WERI-Rb-1 (cell line): ENCODE results near the gene FXYD5.
"Not testable (repeated sequence)": the region's sequence is repeated elsewhere in the genome, so short reads cannot be mapped to it uniquely, and the experiment has no call there.

Experiments
- DNase-seq: peaks from one replicate; pipeline ENCODE4 v3.0.0-alpha.2; 2020
- H3K27ac ChIP-seq: fragments of 250-450 bp; sonication (Bioruptor Pico); 2 replicates; pipeline ENCODE4 v1.5.1; 2020; ENCODE audit warnings: mild to moderate bottlenecking, moderate library complexity
- H3K27me3 ChIP-seq: fragments of 250-450 bp; sonication (Bioruptor Pico); 2 replicates; pipeline ENCODE4 v1.5.1; 2021; ENCODE audit warnings: mild to moderate bottlenecking, low read depth, moderate library complexity; ENCODE audit not compliant: insufficient read depth, severe bottlenecking
- H3K36me3 ChIP-seq: fragments of 250-450 bp; sonication (Bioruptor Pico); 2 replicates; pipeline ENCODE4 v1.5.1; 2020; ENCODE audit warnings: mild to moderate bottlenecking, moderate library complexity
- H3K4me3 ChIP-seq: 2 replicates; pipeline ENCODE4 v1.5.1; 2011; ENCODE audit warnings: low read depth, mild to moderate bottlenecking, control low read depth, low read length
- H3K9me3 ChIP-seq: fragments of 250-450 bp; sonication (Bioruptor Pico); 2 replicates; pipeline ENCODE4 v1.5.1; 2021; ENCODE audit warnings: mild to moderate bottlenecking, moderate library complexity; ENCODE audit not compliant: severe bottlenecking
- CTCF ChIP-seq: IDR thresholded peaks from 2 replicates; pipeline ENCODE4 v1.5.1; 2011; ENCODE audit warnings: low read depth, mild to moderate bottlenecking, control low read depth, inconsistent platforms, low read length

The FXYD5 gene

GRCh38 chr19:35149463-35149862 lies 5.1 kb upstream of the FXYD5 start:
- Histone ChIP-seq H3K4me3 (no peak overlapping the region), H3K27ac (no peak overlapping the region), H3K9me3 (no peaks in the 10 kb centered on the region), H3K36me3 (no peaks in the 10 kb centered on the region), H3K27me3 (no peaks in the 10 kb centered on the region)
- DNase-seq, result no peak
- no peak for TF ChIP-seq CTCF

DNA sequence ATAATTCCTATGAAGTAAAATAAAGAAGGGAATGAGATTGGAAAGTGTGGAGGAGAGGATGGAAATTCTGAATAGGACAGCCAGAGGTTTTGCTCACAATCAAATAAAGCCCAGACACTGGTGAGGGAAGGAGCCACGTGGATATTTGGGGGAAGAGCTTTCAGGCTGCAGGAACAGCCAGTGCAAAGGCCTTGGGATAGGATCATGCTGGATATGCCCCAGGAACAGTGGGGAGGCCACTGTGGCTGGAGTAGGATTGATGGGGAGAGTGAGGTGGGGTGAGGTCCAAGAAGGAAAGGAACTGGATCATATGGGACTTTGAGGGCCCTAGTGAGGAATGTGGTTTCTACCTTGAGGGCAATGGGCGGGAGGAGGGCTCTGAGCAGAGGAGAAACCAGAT lies 4.1 kb upstream of the FXYD5 start:
- TF ChIP-seq CTCF, result no peak
- DNase-seq, result no peak
- Histone ChIP-seq H3K4me3 (no peak overlapping the region), H3K27me3 (no peaks in the 10 kb centered on the region), H3K27ac (no peak overlapping the region), H3K9me3 (no peaks in the 10 kb centered on the region), H3K36me3 (no peaks in the 10 kb centered on the region)

DNA sequence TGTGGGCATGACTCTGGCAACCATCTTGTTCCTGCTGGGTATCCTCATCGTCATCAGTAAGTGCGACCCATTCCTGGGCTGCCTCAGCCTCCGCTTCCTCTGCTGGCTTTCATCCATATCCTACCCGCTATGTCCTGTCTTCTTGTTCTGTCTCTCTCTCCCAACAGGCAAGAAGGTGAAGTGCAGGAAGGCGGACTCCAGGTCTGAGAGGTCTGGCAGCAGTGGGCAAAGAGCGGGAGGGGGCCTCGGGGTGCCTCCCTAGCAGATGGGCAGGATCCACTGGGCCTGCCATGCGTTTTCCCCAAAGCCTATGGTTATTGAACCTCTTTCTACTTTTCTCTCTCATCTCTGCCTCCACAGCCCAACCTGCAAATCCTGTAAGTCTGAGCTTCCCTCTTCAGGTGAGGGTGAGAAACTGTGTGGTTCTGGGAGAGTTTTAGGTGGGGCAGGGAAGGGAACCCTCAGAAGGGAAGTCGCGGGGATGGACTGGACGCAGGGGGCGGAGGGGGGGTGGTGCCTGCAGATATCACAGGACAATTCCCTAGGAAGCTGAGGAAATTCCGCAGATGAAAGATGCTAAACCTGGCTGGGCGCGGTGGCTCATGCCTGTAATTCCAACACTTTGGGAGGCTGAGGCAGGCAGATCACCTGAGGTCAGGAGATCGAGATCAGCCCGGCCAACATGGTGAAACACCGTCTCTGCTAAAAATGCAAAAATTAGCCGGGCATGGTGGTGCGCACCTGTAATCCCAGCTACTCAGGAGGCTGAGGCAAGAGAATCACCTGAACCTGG lies 3.1 kb upstream of the FXYD5 start:
- Histone ChIP-seq H3K4me3 (no peak overlapping the region), H3K9me3 (no peaks in the 10 kb centered on the region), H3K27me3 (no peaks in the 10 kb centered on the region), H3K27ac (no peak overlapping the region), H3K36me3 (no peaks in the 10 kb centered on the region)
- no peak for DNase-seq
- 0 out of 2 replicates have a peak, but pooled peaks have one; percentile 1 for TF ChIP-seq CTCF

GRCh38 chr19:35153129-35153522 lies 1.4 kb upstream of the FXYD5 start:
- H3K27me3 ChIP-seq, H3K36me3 ChIP-seq, H3K9me3 ChIP-seq, H3K27ac ChIP-seq, DNase-seq, H3K4me3 ChIP-seq: not testable (repeated sequence)

DNA sequence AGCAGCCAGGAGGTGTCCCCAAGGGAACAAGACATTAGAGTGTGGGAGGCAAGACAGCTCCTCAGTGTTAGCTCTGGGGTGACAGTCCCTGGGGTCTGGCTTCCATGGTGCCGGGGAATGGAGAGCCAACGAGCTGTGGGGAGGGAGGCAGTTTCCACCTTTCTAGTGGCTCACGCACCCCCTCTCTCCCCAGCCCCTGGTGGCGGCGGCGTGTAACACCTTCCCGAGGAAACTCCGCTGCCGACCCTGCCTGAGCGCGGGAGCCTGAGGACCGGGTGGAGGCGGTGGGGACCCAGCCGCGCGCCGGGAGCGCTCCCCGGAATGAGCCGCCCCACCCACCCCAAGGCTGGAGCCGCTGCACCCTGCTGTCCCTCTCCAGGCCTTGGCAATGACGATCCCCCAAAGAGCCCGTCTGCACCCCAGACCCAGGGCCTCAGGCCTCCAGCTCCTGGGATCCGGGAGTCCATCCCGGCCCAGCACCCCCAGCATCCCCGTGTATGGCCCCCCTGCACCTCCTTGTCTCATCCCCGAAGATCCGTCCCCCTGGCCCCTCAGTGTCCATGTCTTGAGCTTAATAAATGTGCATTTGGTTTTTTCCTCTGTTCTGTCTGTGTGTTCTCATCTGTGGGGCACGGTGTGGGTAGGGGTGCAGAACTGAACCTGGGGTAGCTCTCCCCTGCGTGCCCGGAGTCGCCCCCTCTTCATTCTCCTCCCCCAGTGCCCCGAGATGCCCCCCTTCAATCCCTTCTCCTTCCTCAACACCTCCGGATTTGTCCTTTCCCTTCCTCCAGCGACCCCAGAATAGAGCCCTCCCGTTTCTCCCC lies 622 bp upstream of the FXYD5 start:
- Histone ChIP-seq H3K27ac (peak overlapping the region; percentile 29; the same call in 1 of the 2 replicates), H3K9me3 (no peaks in the 10 kb centered on the region), H3K36me3 (peaks cover 13% of the 10 kb centered on the region; the same call in 1 of the 2 replicates), H3K4me3 (peak overlapping the region; percentile 80), H3K27me3 (no peaks in the 10 kb centered on the region)
- peak; percentile 73 for DNase-seq
- peak; percentile 86 for TF ChIP-seq CTCF

DNA sequence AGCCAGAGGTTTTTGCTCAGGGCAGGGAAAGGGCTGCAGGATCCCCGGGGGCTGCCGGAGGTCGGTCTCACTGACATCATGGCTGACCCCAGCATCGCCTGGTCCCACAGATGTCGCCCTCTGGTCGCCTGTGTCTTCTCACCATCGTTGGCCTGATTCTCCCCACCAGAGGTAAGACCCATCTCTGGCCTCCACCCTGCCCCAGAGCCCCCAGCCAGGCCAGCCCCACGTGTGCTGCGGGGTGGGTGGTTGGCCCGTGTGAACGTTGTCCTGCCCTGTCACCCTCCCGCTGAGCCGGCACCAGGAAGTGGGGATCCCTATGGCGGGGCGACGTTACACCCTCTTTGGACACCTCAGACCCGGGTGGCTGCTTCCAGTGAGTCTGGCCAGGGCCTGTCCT lies 906 bp downstream of the FXYD5 start:
- no peak for DNase-seq
- peaks cover 17% of the 10 kb centered on the region for H3K36me3 ChIP-seq
- no peaks in the 10 kb centered on the region for H3K27me3 ChIP-seq
- no peaks in the 10 kb centered on the region for H3K9me3 ChIP-seq
- peak overlapping the region; percentile 80 for H3K4me3 ChIP-seq
- no peak overlapping the region for H3K27ac ChIP-seq
- no peak for TF ChIP-seq CTCF
